Vagina (tissue), 2 donors: Measurements from ENCODE around the gene NRG2.

Experiments used
- POLR2A ChIP-seq, 2 donors: fragments of 450-650 bp; IDR thresholded peaks; one replicate each; pipeline ENCODE4 v1.6.1; 2017; ENCODE audit warnings: antibody characterized with exemption in 2 of 2, mild to moderate bottlenecking in 2 of 2, moderate library complexity in 2 of 2
- TF ChIP-seq, protein P1 (sequence below), 3 experiments: fragments of 450-650 bp in 2 of 3; fragments of 200-600 bp in 1 of 3; sonication (generic) in 1 of 3; IDR thresholded peaks; one replicate each; pipeline ENCODE4 v1.5.1; 2017 to 2019; ENCODE audit warnings: antibody characterized with exemption in 3 of 3, mild to moderate bottlenecking in 2 of 3, moderate library complexity in 2 of 3

DNA sequence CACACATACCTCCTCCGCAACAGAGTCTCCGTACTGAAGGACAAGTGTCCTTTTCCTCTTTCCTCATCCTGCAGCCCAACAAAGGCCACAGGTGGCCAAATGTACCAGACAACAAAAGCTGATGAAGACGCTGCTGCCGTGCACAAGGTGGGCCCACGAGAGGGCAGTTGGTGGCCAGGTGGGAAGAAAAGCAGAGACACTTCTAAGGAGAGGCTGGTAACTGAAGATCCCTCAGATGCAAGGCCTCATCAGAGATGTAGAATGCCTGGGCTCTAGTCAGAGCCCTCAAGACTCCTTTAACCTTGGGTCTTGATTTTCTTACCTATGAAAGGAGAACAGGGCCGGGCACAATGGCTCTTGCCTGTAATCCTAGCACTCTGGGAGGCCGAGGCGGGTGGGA is 75.7 kb downstream of the NRG2 start:
- TF ChIP-seq POLR2A (IDR thresholded peaks at IDR 0.05), result no peak
- TF ChIP-seq, protein P1, sequence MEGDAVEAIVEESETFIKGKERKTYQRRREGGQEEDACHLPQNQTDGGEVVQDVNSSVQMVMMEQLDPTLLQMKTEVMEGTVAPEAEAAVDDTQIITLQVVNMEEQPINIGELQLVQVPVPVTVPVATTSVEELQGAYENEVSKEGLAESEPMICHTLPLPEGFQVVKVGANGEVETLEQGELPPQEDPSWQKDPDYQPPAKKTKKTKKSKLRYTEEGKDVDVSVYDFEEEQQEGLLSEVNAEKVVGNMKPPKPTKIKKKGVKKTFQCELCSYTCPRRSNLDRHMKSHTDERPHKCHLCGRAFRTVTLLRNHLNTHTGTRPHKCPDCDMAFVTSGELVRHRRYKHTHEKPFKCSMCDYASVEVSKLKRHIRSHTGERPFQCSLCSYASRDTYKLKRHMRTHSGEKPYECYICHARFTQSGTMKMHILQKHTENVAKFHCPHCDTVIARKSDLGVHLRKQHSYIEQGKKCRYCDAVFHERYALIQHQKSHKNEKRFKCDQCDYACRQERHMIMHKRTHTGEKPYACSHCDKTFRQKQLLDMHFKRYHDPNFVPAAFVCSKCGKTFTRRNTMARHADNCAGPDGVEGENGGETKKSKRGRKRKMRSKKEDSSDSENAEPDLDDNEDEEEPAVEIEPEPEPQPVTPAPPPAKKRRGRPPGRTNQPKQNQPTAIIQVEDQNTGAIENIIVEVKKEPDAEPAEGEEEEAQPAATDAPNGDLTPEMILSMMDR (IDR thresholded peaks at IDR 0.05), result no peak
